Panc1 (cell line): Measurements from ENCODE around the gene ARPP21. TPM values are rescaled to one million over a fixed set of nuclear protein-coding genes. Genes with fewer than 3 reads are reported as not detected.

Experiments used
- ATAC-seq: fragments of 200-7000 bp; cut with Tn5 transposase; 2 replicates; pipeline ENCODE4 v1.9.1; 2020; ENCODE audit warnings: mild to moderate bottlenecking, moderate library complexity
- BruUV-seq: library from RNA; stranded (reverse); fragments of 400-500 nt; replicated peaks from 2 replicates; lab custom pipeline; 2021; lab: Mats Ljungman, UMichigan
- CTCF ChIA-PET: fragments of 300-600 bp; sonication (Branson Sonifier 250); formaldehyde crosslinking; loops from one replicate; lab custom pipeline; 2022; ENCODE audit warnings: antibody characterized with exemption; lab: Charles Lee
- POLR2A ChIA-PET: fragments of 300-600 bp; sonication (Branson Sonifier 250); formaldehyde crosslinking; loops from one replicate; lab custom pipeline; 2022; ENCODE audit warnings: antibody characterized with exemption; lab: Charles Lee
- DNase-seq: peaks from one replicate; pipeline ENCODE4 v3.0.0-alpha.2; 2010; ENCODE audit warnings: low read depth, low spot score
- H3K27ac ChIP-seq: 2 replicates; pipeline ENCODE4 v1.5.1; 2011; ENCODE audit warnings: mild to moderate bottlenecking, low read length, inconsistent platforms
- H3K27me3 ChIP-seq: fragments of 200-500 bp; sonication (Bioruptor generic); 2 replicates; pipeline ENCODE4 v1.6.0; 2014; ENCODE audit warnings: low read length, inconsistent platforms; ENCODE audit not compliant: control insufficient read depth, insufficient read depth
- H3K36me3 ChIP-seq: fragments of 200-500 bp; sonication (Bioruptor generic); 2 replicates; pipeline ENCODE4 v1.5.1; 2014; ENCODE audit warnings: inconsistent platforms, mild to moderate bottlenecking, low read length, moderate library complexity; ENCODE audit not compliant: control insufficient read depth, insufficient read depth
- H3K4me1 ChIP-seq: 2 replicates; pipeline ENCODE4 v1.5.1; 2011; ENCODE audit warnings: inconsistent platforms, mild to moderate bottlenecking, low read length, moderate library complexity; ENCODE audit not compliant: control insufficient read depth, insufficient read depth
- H3K4me3 ChIP-seq, 2 experiments: 2 replicates each; pipeline ENCODE4 v1.5.1; 2011 to 2012; ENCODE audit warnings: low read depth in 2 of 2, low read length in 2 of 2, mild to moderate bottlenecking in 2 of 2, inconsistent platforms in 1 of 2, moderate library complexity in 1 of 2
- H3K9me3 ChIP-seq: fragments of 200-500 bp; sonication (Bioruptor generic); 2 replicates; pipeline ENCODE4 v1.5.1; 2014; ENCODE audit warnings: low read depth, mild to moderate bottlenecking, inconsistent platforms, low read length, moderate library complexity; ENCODE audit not compliant: control insufficient read depth, insufficient read depth
- CTCF ChIP-seq: fragments of 450-650 bp; IDR thresholded peaks from 2 replicates; pipeline ENCODE4 v1.5.1; 2017; ENCODE audit warnings: mild to moderate bottlenecking
- POLR2AphosphoS5 ChIP-seq: IDR thresholded peaks from 2 replicates; pipeline ENCODE4 v1.6.1; 2012; ENCODE audit warnings: mild to moderate bottlenecking, low read depth, low read length, moderate library complexity
- REST ChIP-seq, 2 experiments: IDR thresholded peaks; 2 replicates each; pipeline ENCODE4 v1.6.1; 2011 to 2012; ENCODE audit warnings: low read depth in 2 of 2, control low read depth in 1 of 2, low read length in 1 of 2, mild to moderate bottlenecking in 1 of 2, moderate library complexity in 1 of 2; ENCODE audit not compliant: insufficient read depth in 1 of 2
- SIN3A ChIP-seq: IDR thresholded peaks from 2 replicates; pipeline ENCODE4 v1.6.1; 2012; ENCODE audit warnings: low read depth, mild to moderate bottlenecking, low read length, moderate library complexity, borderline replicate concordance; ENCODE audit not compliant: insufficient read depth
- TCF7L2 ChIP-seq: IDR thresholded peaks from 2 replicates; pipeline ENCODE4 v1.6.1; 2011; ENCODE audit warnings: mild to moderate bottlenecking, low read depth, low read length, inconsistent platforms
- in situ Hi-C: cut with HindIII; loops from 2 replicates; pipeline ENCODE4 v1.10.0; 2016; ENCODE audit warnings: low sequenced_read_pairs, low pct_unique_long_range_greater_than_20kb
- intact Hi-C: fragments of 100-400 bp; cut with micrococcal nuclease; formaldehyde crosslinking; loops from one replicate; pipeline ENCODE4 v1.10.0; 2022; ENCODE audit not compliant: unreplicated experiment
- total RNA-seq: library from RNA; stranded (reverse); gene quantifications from one replicate; pipeline ENCODE4 v1.2.1, GENCODE V29; 2021; ENCODE audit not compliant: unreplicated experiment

ARPP21 gene
- total RNA-seq, 1 experiment from 2014 or later: not detected

- Histone ChIP-seq H3K27me3 (peaks cover 8% of the 10 kb centered on the region), H3K27ac (no peak overlapping the region), H3K4me3 (no peak overlapping the region), H3K4me1 (no peaks in the 10 kb centered on the region), H3K9me3 (no peaks in the 10 kb centered on the region), H3K36me3 (no peaks in the 10 kb centered on the region)
- in situ Hi-C loops: no loop called here
- TF ChIP-seq CTCF (no peak), POLR2AphosphoS5 (no peak), TCF7L2 (no peak), REST (IDR thresholded peaks at IDR 0.05; ENCODE audit: insufficient read depth in 1 of 2, low read depth in 2 of 2, low read length in 1 of 2) (no peak), SIN3A (no peak)
- DNase-seq (no peak), ATAC-seq (no peak)
- no TSS peak for BruUV-seq
- intact Hi-C loops: no loop called here
- CTCF ChIA-PET: no interaction called here
- POLR2A ChIA-PET: no interaction called here
Observed at GRCh38 chr3:35638251-35638979, 910 bp upstream of the ARPP21 start.

- BruUV-seq: no TSS peak
- Histone ChIP-seq H3K4me1 (no peaks in the 10 kb centered on the region), H3K9me3 (no peaks in the 10 kb centered on the region), H3K27me3 (peaks cover 8% of the 10 kb centered on the region), H3K36me3 (no peaks in the 10 kb centered on the region), H3K27ac (no peak overlapping the region), H3K4me3 (peak overlapping the region in 1 of 2 experiments; percentile 36; a peak in 1 of 4 replicates)
- no peak for DNase-seq
- ChIA-PET CTCF (no interaction called here), POLR2A (no interaction called here)
- intact Hi-C loops: no loop called here
- no peak for ATAC-seq
- TF ChIP-seq CTCF (no peak), SIN3A (no peak), POLR2AphosphoS5 (no peak), TCF7L2 (no peak), REST (IDR thresholded peaks at IDR 0.05; ENCODE audit: insufficient read depth in 1 of 2, low read depth in 2 of 2, low read length in 1 of 2) (no peak)
- in situ Hi-C loops: no loop called here
Observed at GRCh38 chr3:35638980-35639253, 408 bp upstream of the ARPP21 start.
